Liver (tissue), 9 donors: ENCODE data around the gene LCE2D. TPM values are rescaled to one million over a fixed set of nuclear protein-coding genes. Genes with fewer than 3 reads are reported as not detected.

Source experiments
- DNase-seq: peaks from one replicate; pipeline ENCODE4 v3.0.0-alpha.2; 2017; ENCODE audit warnings: low spot score
- H3K27ac ChIP-seq, 2 donors: one replicate each; pipeline ENCODE4 v1.7.0; 2013; ENCODE audit warnings: inconsistent platforms in 2 of 2, low read length in 2 of 2, control low read depth in 1 of 2, low read depth in 1 of 2, mild to moderate bottlenecking in 1 of 2
- H3K27me3 ChIP-seq, 4 donors: one replicate each; pipeline versions ENCODE4 v1.6.1 to v1.7.0; 2013; ENCODE audit warnings: low read length in 3 of 4, inconsistent platforms in 1 of 4, mild to moderate bottlenecking in 1 of 4, moderate library complexity in 1 of 4; ENCODE audit not compliant: control insufficient read depth in 4 of 4, insufficient read depth in 4 of 4
- H3K36me3 ChIP-seq, 4 donors: one replicate each; pipeline versions ENCODE4 v1.6.1 to v1.7.0; 2013; ENCODE audit warnings: low read length in 3 of 4, mild to moderate bottlenecking in 3 of 4, low read depth in 1 of 4, moderate library complexity in 1 of 4; ENCODE audit not compliant: control insufficient read depth in 4 of 4, insufficient read depth in 3 of 4
- H3K4me1 ChIP-seq, 4 donors: one replicate each; pipeline versions ENCODE4 v1.6.1 to v1.7.0; 2013; ENCODE audit warnings: low read length in 3 of 4, mild to moderate bottlenecking in 3 of 4, moderate library complexity in 1 of 4; ENCODE audit not compliant: control insufficient read depth in 4 of 4, insufficient read depth in 4 of 4
- H3K4me3 ChIP-seq, 3 donors: one replicate each; pipeline versions ENCODE4 v1.6.1 to v1.7.0; 2013; ENCODE audit warnings: low read length in 3 of 3, control low read depth in 1 of 3, low read depth in 1 of 3, mild to moderate bottlenecking in 1 of 3
- H3K9ac ChIP-seq, 2 donors: one replicate each; pipeline ENCODE4 v1.7.0; 2013; ENCODE audit warnings: low read length in 2 of 2, mild to moderate bottlenecking in 2 of 2, moderate library complexity in 2 of 2, control low read depth in 1 of 2, low read depth in 1 of 2
- H3K9me3 ChIP-seq, 4 donors: one replicate each; pipeline versions ENCODE4 v1.6.1 to v1.7.0; 2013; ENCODE audit warnings: low read length in 3 of 4; ENCODE audit not compliant: control insufficient read depth in 4 of 4
- EGR1 ChIP-seq, 2 donors: IDR thresholded peaks; 2 replicates each; pipeline ENCODE4 v1.6.1; 2016 to 2018; ENCODE audit warnings: antibody characterized with exemption in 2 of 2, low read depth in 2 of 2
- GABPA ChIP-seq, 2 donors: IDR thresholded peaks in 1 of 2; conservative IDR thresholded peaks in 1 of 2; 2 replicates each; pipeline ENCODE4 v1.6.1; 2016; ENCODE audit warnings: antibody characterized with exemption in 2 of 2, mild to moderate bottlenecking in 1 of 2, moderate library complexity in 1 of 2
- HNF4G ChIP-seq: IDR thresholded peaks from 2 replicates; pipeline ENCODE4 v1.6.1; 2016; ENCODE audit warnings: antibody characterized with exemption
- JUND ChIP-seq, 2 donors: IDR thresholded peaks; 2 replicates each; pipeline ENCODE4 v1.6.1; 2016; ENCODE audit warnings: antibody characterized with exemption in 2 of 2
- NR2F2 ChIP-seq: IDR thresholded peaks from 2 replicates; pipeline ENCODE4 v1.6.1; 2016; ENCODE audit warnings: antibody characterized with exemption
- RAD21 ChIP-seq, 2 donors: IDR thresholded peaks; 2 replicates each; pipeline ENCODE4 v1.6.1; 2016; ENCODE audit warnings: antibody characterized with exemption in 2 of 2, mild to moderate bottlenecking in 2 of 2
- RXRA ChIP-seq, 2 donors: IDR thresholded peaks; 2 replicates each; pipeline ENCODE4 v1.6.1; 2017 to 2018; ENCODE audit warnings: antibody characterized with exemption in 2 of 2, mild to moderate bottlenecking in 1 of 2
- SP1 ChIP-seq: IDR thresholded peaks from 2 replicates; pipeline ENCODE4 v1.6.1; 2018; ENCODE audit warnings: antibody characterized with exemption, mild to moderate bottlenecking
- TAF1 ChIP-seq: conservative IDR thresholded peaks from 2 replicates; pipeline ENCODE4 v1.6.1; 2016; ENCODE audit warnings: antibody characterized with exemption, mild to moderate bottlenecking
- YY1 ChIP-seq: IDR thresholded peaks from 2 replicates; pipeline ENCODE4 v1.6.1; 2016; ENCODE audit warnings: antibody characterized with exemption, mild to moderate bottlenecking
- WGBS: extraction: QIAGEN DNeasy Blood & Tissue Kit; methylation state at CpG from one replicate; pipeline ENCODE4 v1.1.7; 2013; 5-methylcytosine and 5-hydroxymethylcytosine counted together
- polyA plus RNA-seq, 2 donors: library from polyadenylated mRNA; stranded (reverse) in 1 of 2; unstranded in 1 of 2; fragments of 200-250 nt in 1 of 2; fragments of >200 nt in 1 of 2; fragmentation: Nextera tagmentation in 1 of 2; extraction: Ambion mirVana in 1 of 2; gene quantifications; one replicate each; pipeline versions ENCODE4 v1.2.1 to v1.2.3, GENCODE V29; 2013 to 2015
- total RNA-seq, 2 donors: library from RNA; depleted of rRNA; stranded (reverse); fragments of >200 nt; gene quantifications; one replicate each; pipeline ENCODE4 v1.2.3, GENCODE V29; 2014
- TF ChIP-seq, protein P1 (sequence below): IDR thresholded peaks from 2 replicates; pipeline ENCODE4 v1.6.1; 2016; ENCODE audit warnings: antibody characterized with exemption
- TF ChIP-seq, protein P2 (sequence below): IDR thresholded peaks from 2 replicates; pipeline ENCODE4 v1.6.1; 2016; ENCODE audit warnings: antibody characterized with exemption
- TF ChIP-seq, protein P3 (sequence below): fragments of 150-350 bp; IDR thresholded peaks from 2 replicates; pipeline ENCODE4 v1.5.1; 2017; ENCODE audit warnings: improper control_type of control experiment, low read depth, low read length; ENCODE audit not compliant: missing input control
- TF ChIP-seq, protein P4 (sequence below): IDR thresholded peaks from 2 replicates; pipeline ENCODE4 v1.6.1; 2016; ENCODE audit warnings: antibody characterized with exemption
- TF ChIP-seq, protein P5 (sequence below): IDR thresholded peaks from 2 replicates; pipeline ENCODE4 v1.6.1; 2016; ENCODE audit warnings: antibody characterized with exemption, mild to moderate bottlenecking
- donor health status: healthy.
- donor health status: healthy.
- donor health status: healthy.
- donor health status: healthy.
- donor health status: healthy.

LCE2D gene
- total and polyA plus RNA-seq, 4 donors: not detected

DNA sequence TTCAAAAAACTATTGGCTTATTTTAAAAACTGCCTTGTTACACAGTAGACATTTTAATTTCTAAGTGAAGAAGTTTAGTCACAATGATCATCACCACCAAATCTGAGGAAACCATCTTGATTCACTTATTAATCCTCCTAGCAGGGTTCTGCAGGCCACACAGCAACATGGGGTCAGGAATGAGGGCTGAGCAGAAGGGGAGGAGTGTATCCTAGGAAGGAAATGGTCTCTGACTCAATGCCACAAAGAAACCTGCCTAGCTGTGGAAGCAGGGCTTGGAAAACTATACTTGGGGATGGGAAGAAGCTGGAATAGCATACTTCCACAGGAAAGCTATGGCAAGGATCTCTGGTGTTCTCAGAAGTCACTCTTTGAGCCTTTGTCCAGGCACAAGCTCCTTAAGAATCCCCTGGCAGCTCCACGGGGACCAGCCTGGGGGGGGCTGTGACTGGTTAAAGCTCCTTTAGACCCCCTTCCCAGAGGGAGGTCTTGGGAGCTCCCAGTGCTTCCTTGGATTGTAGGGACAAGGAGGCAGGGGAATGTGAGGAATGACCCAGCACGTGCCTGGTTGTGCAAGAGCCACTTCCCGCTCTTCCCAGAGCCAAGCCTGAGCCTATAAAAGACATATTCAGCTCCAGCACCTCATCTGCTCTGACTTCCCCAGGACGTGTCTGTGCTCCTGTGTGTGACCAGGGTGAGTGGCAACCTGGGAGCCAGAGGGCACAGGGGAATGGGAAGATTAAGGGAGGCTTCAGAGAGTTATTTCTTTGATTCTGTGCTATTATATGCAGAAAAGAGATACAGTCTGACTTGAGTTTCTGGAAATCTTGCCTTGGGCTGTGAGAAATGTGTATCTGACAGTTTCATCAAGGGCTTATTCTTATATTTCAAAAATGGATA, 34.8 kb downstream of the LCE2D start, which contains the start of gene LCE2A:
TSS of gene LCE2A (plus strand) at position 645 of the 900 bp plus-strand sequence. CDS start 557 bp downstream, outside the sequence.
- H3K36me3 ChIP-seq: no peaks in the 10 kb centered on the region

DNA sequence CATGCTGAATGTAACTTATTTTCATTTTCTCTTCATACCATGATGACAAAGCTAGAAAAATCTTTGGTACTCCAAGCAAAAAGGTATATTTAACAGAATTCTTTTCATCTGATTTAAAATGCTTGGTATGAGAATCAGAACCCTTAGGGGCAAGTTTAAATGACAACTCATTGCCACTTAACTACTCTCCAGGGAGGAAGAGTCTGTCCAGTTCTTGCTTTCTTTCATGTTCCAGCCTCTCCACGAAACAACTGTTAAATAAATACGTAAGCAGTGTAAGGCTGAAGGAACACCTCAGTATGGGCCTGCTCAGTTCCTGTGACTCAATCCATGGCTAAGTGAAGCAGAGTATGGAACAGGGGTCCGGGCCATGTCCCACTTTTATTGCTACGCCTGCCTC, 36.6 kb downstream of the LCE2D start:
- H3K9ac ChIP-seq: no peak overlapping the region
- TF ChIP-seq, protein P1, sequence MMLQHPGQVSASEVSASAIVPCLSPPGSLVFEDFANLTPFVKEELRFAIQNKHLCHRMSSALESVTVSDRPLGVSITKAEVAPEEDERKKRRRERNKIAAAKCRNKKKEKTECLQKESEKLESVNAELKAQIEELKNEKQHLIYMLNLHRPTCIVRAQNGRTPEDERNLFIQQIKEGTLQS: no peak
- TF ChIP-seq NR2F2 (no peak), EGR1 (IDR thresholded peaks at IDR 0.05; ENCODE audit: low read depth in 2 of 2) (no peak), HNF4G (no peak), GABPA (IDR thresholded peaks at IDR 0.05 in 1 of 2, conservative IDR thresholded peaks at IDR 0.05 in 1 of 2) (no peak)
- TF ChIP-seq, protein P2, sequence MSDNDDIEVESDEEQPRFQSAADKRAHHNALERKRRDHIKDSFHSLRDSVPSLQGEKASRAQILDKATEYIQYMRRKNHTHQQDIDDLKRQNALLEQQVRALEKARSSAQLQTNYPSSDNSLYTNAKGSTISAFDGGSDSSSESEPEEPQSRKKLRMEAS: no peak
- no peak overlapping the region for H3K4me3 ChIP-seq
- no peaks in the 10 kb centered on the region for H3K27me3 ChIP-seq
- H3K4me1 ChIP-seq: no peaks in the 10 kb centered on the region
- 85% methylated on average over 4 of the region's 4 CpGs for WGBS
- DNase-seq: no peak
- H3K9me3 ChIP-seq: peaks cover 0 to 4% (median 0%) of the 10 kb centered on the region in 4 donors
- H3K36me3 ChIP-seq: no peaks in the 10 kb centered on the region
- no peak overlapping the region for H3K27ac ChIP-seq

More for the DNA sequence above, 34.8 kb downstream of the LCE2D start, which contains the start of gene LCE2A:
- Histone ChIP-seq H3K4me1 (no peaks in the 10 kb centered on the region), H3K27ac (no peak within 1 kb of the TSS), H3K9me3 (no peaks in the 10 kb centered on the region), H3K9ac (no peak within 1 kb of the TSS), H3K4me3 (no peak within 1 kb of the TSS), H3K27me3 (no peaks in the 10 kb centered on the region)
- no peak for DNase-seq
- 44% methylated on average over 4 of the region's 4 CpGs for WGBS
- TF ChIP-seq GABPA (IDR thresholded peaks at IDR 0.05 in 1 of 2, conservative IDR thresholded peaks at IDR 0.05 in 1 of 2) (no peak), RAD21 (IDR thresholded peaks at IDR 0.05) (no peak), EGR1 (IDR thresholded peaks at IDR 0.05; ENCODE audit: low read depth in 2 of 2) (no peak), JUND (IDR thresholded peaks at IDR 0.05) (no peak), NR2F2 (no peak), RXRA (IDR thresholded peaks at IDR 0.05) (no peak), TAF1 (no peak), SP1 (no peak), HNF4G (no peak), YY1 (no peak)
- TF ChIP-seq, protein P3, sequence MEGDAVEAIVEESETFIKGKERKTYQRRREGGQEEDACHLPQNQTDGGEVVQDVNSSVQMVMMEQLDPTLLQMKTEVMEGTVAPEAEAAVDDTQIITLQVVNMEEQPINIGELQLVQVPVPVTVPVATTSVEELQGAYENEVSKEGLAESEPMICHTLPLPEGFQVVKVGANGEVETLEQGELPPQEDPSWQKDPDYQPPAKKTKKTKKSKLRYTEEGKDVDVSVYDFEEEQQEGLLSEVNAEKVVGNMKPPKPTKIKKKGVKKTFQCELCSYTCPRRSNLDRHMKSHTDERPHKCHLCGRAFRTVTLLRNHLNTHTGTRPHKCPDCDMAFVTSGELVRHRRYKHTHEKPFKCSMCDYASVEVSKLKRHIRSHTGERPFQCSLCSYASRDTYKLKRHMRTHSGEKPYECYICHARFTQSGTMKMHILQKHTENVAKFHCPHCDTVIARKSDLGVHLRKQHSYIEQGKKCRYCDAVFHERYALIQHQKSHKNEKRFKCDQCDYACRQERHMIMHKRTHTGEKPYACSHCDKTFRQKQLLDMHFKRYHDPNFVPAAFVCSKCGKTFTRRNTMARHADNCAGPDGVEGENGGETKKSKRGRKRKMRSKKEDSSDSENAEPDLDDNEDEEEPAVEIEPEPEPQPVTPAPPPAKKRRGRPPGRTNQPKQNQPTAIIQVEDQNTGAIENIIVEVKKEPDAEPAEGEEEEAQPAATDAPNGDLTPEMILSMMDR: no peak
- TF ChIP-seq, protein P4, sequence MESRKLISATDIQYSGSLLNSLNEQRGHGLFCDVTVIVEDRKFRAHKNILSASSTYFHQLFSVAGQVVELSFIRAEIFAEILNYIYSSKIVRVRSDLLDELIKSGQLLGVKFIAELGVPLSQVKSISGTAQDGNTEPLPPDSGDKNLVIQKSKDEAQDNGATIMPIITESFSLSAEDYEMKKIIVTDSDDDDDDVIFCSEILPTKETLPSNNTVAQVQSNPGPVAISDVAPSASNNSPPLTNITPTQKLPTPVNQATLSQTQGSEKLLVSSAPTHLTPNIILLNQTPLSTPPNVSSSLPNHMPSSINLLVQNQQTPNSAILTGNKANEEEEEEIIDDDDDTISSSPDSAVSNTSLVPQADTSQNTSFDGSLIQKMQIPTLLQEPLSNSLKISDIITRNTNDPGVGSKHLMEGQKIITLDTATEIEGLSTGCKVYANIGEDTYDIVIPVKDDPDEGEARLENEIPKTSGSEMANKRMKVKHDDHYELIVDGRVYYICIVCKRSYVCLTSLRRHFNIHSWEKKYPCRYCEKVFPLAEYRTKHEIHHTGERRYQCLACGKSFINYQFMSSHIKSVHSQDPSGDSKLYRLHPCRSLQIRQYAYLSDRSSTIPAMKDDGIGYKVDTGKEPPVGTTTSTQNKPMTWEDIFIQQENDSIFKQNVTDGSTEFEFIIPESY: no peak
- TF ChIP-seq, protein P5, sequence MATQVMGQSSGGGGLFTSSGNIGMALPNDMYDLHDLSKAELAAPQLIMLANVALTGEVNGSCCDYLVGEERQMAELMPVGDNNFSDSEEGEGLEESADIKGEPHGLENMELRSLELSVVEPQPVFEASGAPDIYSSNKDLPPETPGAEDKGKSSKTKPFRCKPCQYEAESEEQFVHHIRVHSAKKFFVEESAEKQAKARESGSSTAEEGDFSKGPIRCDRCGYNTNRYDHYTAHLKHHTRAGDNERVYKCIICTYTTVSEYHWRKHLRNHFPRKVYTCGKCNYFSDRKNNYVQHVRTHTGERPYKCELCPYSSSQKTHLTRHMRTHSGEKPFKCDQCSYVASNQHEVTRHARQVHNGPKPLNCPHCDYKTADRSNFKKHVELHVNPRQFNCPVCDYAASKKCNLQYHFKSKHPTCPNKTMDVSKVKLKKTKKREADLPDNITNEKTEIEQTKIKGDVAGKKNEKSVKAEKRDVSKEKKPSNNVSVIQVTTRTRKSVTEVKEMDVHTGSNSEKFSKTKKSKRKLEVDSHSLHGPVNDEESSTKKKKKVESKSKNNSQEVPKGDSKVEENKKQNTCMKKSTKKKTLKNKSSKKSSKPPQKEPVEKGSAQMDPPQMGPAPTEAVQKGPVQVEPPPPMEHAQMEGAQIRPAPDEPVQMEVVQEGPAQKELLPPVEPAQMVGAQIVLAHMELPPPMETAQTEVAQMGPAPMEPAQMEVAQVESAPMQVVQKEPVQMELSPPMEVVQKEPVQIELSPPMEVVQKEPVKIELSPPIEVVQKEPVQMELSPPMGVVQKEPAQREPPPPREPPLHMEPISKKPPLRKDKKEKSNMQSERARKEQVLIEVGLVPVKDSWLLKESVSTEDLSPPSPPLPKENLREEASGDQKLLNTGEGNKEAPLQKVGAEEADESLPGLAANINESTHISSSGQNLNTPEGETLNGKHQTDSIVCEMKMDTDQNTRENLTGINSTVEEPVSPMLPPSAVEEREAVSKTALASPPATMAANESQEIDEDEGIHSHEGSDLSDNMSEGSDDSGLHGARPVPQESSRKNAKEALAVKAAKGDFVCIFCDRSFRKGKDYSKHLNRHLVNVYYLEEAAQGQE: no peak
